Tibial artery (tissue), 4 donors: Measurements from ENCODE around the gene ZNF326.

Experiments used
- DNase-seq, 2 donors: peaks; one replicate each; pipeline ENCODE4 v3.0.0-alpha.2; 2019
- H3K27ac ChIP-seq, 2 donors: fragments of 200-600 bp; sonication (generic) in 1 of 2; 1 replicate in 1 of 2; 2 replicates in 1 of 2; pipeline ENCODE4 v1.5.1; 2018 to 2019; ENCODE audit warnings: mild to moderate bottlenecking in 1 of 2
- H3K27me3 ChIP-seq, 2 donors: fragments of 200-600 bp; sonication (generic) in 1 of 2; one replicate each; pipeline versions ENCODE4 v1.5.1 to v1.6.0; 2016 to 2019
- H3K36me3 ChIP-seq, 3 donors: fragments of 200-600 bp; sonication (generic) in 2 of 3; one replicate each; pipeline ENCODE4 v1.5.1; 2016 to 2019; ENCODE audit warnings: mild to moderate bottlenecking in 2 of 3
- H3K4me1 ChIP-seq, 4 donors: fragments of 200-600 bp; sonication (generic) in 2 of 4; 1 replicate in 3 of 4; 2 replicates in 1 of 4; pipeline ENCODE4 v1.5.1; 2016 to 2019
- H3K4me3 ChIP-seq, 2 donors: fragments of 200-600 bp; sonication (generic) in 1 of 2; 1 replicate in 1 of 2; 2 replicates in 1 of 2; pipeline ENCODE4 v1.5.1; 2018 to 2019; ENCODE audit warnings: mild to moderate bottlenecking in 2 of 2
- H3K9me3 ChIP-seq, 3 donors: fragments of 200-600 bp; sonication (generic) in 1 of 3; one replicate each; pipeline ENCODE4 v1.5.1; 2016 to 2019
- intact Hi-C: fragments of 100-400 bp; cut with DNase I; formaldehyde crosslinking; loops from one replicate; pipeline ENCODE4 v1.15.0; 2023; ENCODE audit warnings: low total_unique reads
- TF ChIP-seq, protein P1 (sequence below), 2 experiments: fragments of 200-600 bp in 1 of 2; fragments of 450-650 bp in 1 of 2; IDR thresholded peaks; one replicate each; pipeline ENCODE4 v1.5.1; 2017 to 2019; ENCODE audit warnings: antibody characterized with exemption in 2 of 2, mild to moderate bottlenecking in 1 of 2, moderate library complexity in 1 of 2

Gene ZNF326

GRCh38 chr1:89959719-89960118, 35.2 kb upstream of the ZNF326 start:
- DNase-seq: no peak

GRCh38 chr1:89962024-89962741, 32.7 kb upstream of the ZNF326 start:
- intact Hi-C loops: no loop called here
- H3K27me3 ChIP-seq: no peaks in the 10 kb centered on the region
- no peak overlapping the region for H3K4me3 ChIP-seq
- no peak for DNase-seq
- H3K9me3 ChIP-seq: no peaks in the 10 kb centered on the region
- TF ChIP-seq, protein P1, sequence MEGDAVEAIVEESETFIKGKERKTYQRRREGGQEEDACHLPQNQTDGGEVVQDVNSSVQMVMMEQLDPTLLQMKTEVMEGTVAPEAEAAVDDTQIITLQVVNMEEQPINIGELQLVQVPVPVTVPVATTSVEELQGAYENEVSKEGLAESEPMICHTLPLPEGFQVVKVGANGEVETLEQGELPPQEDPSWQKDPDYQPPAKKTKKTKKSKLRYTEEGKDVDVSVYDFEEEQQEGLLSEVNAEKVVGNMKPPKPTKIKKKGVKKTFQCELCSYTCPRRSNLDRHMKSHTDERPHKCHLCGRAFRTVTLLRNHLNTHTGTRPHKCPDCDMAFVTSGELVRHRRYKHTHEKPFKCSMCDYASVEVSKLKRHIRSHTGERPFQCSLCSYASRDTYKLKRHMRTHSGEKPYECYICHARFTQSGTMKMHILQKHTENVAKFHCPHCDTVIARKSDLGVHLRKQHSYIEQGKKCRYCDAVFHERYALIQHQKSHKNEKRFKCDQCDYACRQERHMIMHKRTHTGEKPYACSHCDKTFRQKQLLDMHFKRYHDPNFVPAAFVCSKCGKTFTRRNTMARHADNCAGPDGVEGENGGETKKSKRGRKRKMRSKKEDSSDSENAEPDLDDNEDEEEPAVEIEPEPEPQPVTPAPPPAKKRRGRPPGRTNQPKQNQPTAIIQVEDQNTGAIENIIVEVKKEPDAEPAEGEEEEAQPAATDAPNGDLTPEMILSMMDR (IDR thresholded peaks at IDR 0.05): no peak
- no peaks in the 10 kb centered on the region for H3K4me1 ChIP-seq
- H3K27ac ChIP-seq: no peak overlapping the region
- no peaks in the 10 kb centered on the region for H3K36me3 ChIP-seq

More at GRCh38 chr1:89959719-89960118, 35.2 kb upstream of the ZNF326 start:
- no peaks in the 10 kb centered on the region for H3K9me3 ChIP-seq
- TF ChIP-seq, protein P1 (IDR thresholded peaks at IDR 0.05): no peak
- no peak overlapping the region for H3K27ac ChIP-seq
- intact Hi-C loops: no loop called here
- no peaks in the 10 kb centered on the region for H3K36me3 ChIP-seq
- no peak overlapping the region for H3K4me3 ChIP-seq
- H3K4me1 ChIP-seq: no peaks in the 10 kb centered on the region
- no peaks in the 10 kb centered on the region for H3K27me3 ChIP-seq

- Histone ChIP-seq H3K9me3 (no peaks in the 10 kb centered on the region), H3K4me3 (no peak overlapping the region), H3K27me3 (no peaks in the 10 kb centered on the region), H3K27ac (no peak overlapping the region), H3K36me3 (no peaks in the 10 kb centered on the region), H3K4me1 (no peaks in the 10 kb centered on the region)
- intact Hi-C loops: no loop called here
- DNase-seq: no peak
- TF ChIP-seq, protein P1 (IDR thresholded peaks at IDR 0.05): no peak
Measured at GRCh38 chr1:89962742-89963075, 32.2 kb upstream of the ZNF326 start.

DNA sequence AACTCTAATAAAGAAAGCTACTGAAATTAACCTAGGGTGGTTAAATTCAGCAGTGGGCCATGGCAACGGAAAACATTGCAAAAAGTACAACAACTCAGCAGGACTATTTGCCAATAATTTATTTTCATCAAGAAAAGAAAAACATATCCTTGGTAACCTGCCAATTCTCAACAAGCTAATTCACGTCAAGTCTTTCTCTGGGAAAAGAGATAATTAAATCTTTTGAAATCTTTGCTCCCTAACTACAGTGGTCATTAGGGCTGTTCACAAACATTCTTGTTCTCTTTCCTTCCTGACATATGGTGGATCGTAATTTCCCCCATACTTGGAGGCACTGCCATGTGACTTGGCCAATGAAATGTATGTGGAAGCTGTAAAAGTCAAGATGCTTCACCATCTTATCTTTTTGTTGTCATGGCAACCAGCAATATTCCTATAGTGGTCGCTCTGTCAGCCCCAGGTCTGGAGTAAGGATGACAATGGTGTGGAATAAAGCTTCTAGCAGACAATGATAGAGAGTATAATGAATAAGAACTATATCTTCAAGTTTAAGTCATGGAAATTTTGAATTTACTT, 29.6 kb upstream of the ZNF326 start:
- H3K36me3 ChIP-seq: no peaks in the 10 kb centered on the region
- no peak overlapping the region for H3K4me3 ChIP-seq
- no peaks in the 10 kb centered on the region for H3K4me1 ChIP-seq
- H3K27me3 ChIP-seq: no peaks in the 10 kb centered on the region
- no peaks in the 10 kb centered on the region for H3K9me3 ChIP-seq
- intact Hi-C loops: no loop called here
- DNase-seq: no peak
- TF ChIP-seq, protein P1 (IDR thresholded peaks at IDR 0.05): no peak
- H3K27ac ChIP-seq: no peak overlapping the region

DNA sequence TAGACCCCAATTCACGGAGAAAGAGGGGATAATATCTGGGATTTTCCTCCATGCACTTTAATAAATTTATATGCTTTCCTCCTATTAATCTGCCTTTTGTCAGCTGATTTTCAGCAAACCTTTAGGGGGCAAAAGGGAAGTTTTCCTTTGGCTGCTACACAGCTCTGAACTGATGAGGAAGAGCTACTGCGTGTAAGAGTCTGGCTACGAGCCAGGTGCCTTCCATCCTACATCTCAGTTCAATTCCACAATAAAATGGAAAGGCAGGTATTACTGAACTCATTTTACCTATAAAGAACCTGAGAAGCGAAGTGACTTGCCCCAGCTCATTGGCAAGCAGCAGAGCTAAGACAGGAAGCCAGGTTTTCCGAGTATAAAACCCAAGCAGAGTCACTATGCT, 28.3 kb upstream of the ZNF326 start:
- intact Hi-C loops: no loop called here
- Histone ChIP-seq H3K36me3 (no peaks in the 10 kb centered on the region), H3K4me1 (no peaks in the 10 kb centered on the region), H3K27me3 (no peaks in the 10 kb centered on the region), H3K9me3 (no peaks in the 10 kb centered on the region), H3K27ac (no peak overlapping the region), H3K4me3 (no peak overlapping the region)
- TF ChIP-seq, protein P1 (IDR thresholded peaks at IDR 0.05): no peak
- no peak for DNase-seq
